ENCODE measurements around the gene MYZAP. TPM values are rescaled to one million over a fixed set of nuclear protein-coding genes. Genes with fewer than 3 reads are reported as not detected.
A peak's percentile ranks its signal among the peaks of the same experiment; 100 is the strongest.

The MYZAP gene
- 4.3 and 6.4 TPM in 2 replicates for total RNA-seq (2022)
- percentile 50 among the genes with signal in this experiment for Bru-seq, nascent RNA
- BruChase-seq, experiment 1, labeled RNA remaining after a 2-hour chase = percentile 83 among the genes with signal in this experiment
- percentile 79 among the genes with signal in this experiment for BruChase-seq, experiment 2, labeled RNA remaining after a 6-hour chase
- long read RNA-seq, partial matches to known transcripts = 0 of 2 reads
- long read RNA-seq, other reads (novel, unspliced or antisense) = 0 of 2 reads

GRCh38 chr15:57591822-57592367, at the start of gene MYZAP:
Gene MYZAP, plus strand, starts transcription at chr15:57591904. Its CDS starts 131 bp downstream, at chr15:57592035.
- CTCF ChIA-PET = no interaction called here
- H3K4me1 ChIP-seq = peaks cover 8% of the 10 kb centered on the region; the same call in 1 of the 2 replicates
- no peaks in the 10 kb centered on the region for H3K27me3 ChIP-seq (replicated peaks; ENCODE audit: control insufficient read depth, insufficient read depth, low read length)
- H3K4me3 Mint-ChIP-seq (ENCODE audit: unreplicated experiment) = peak within 1 kb of the TSS; percentile 77
- POLR2A ChIA-PET = no interaction called here
- H3K36me3 ChIP-seq (ENCODE audit: control insufficient read depth, insufficient read depth, low read length) = no peaks in the 10 kb centered on the region; the same call in 1 of the 2 replicates
- intact Hi-C loops (cut with micrococcal nuclease; ENCODE audit: unreplicated experiment) = loop anchor here (1.0 kb wide), 1 partner anchor 32 kb away; no protein-coding TSS in a partner anchor
- peaks cover 19% of the 10 kb centered on the region for H3K4me1 Mint-ChIP-seq (ENCODE audit: low read depth, unreplicated experiment)
- H3K4me3 ChIP-seq (ENCODE audit: low read depth, low read length) = peak within 1 kb of the TSS; percentile 59
- H3K9me3 ChIP-seq = no peaks in the 10 kb centered on the region
- BruUV-seq (replicated peaks) = no TSS peak
- H3K9me3 Mint-ChIP-seq (ENCODE audit: unreplicated experiment) = no peaks in the 10 kb centered on the region
- H3K27me3 Mint-ChIP-seq (ENCODE audit: insufficient read depth, unreplicated experiment) = no peaks in the 10 kb centered on the region
- DNase-seq = peak in 1 of 2 experiments; percentile 81
- no peak for TF ChIP-seq CTCF (IDR thresholded peaks at IDR 0.05; ENCODE audit: insufficient read depth in 1 of 2, low read depth in 1 of 2, low read length in 1 of 2, severe bottlenecking in 1 of 2, unreplicated experiment in 1 of 2)
- H3K27ac Mint-ChIP-seq (ENCODE audit: unreplicated experiment) = no peak within 1 kb of the TSS
- no peaks in the 10 kb centered on the region for H3K36me3 Mint-ChIP-seq (ENCODE audit: insufficient read depth, unreplicated experiment)

GRCh38 chr15:57542505-57542817, 49.2 kb upstream of the MYZAP start:
- H3K4me3 ChIP-seq (ENCODE audit: low read depth, low read length) = no peak overlapping the region
- DNase-seq = no peak
- no peaks in the 10 kb centered on the region for H3K9me3 ChIP-seq
- BruUV-seq (replicated peaks) = no TSS peak
- intact Hi-C loops (cut with micrococcal nuclease; ENCODE audit: unreplicated experiment) = loop anchor here (1.0 to 10.0 kb wide), 4 partner anchors 16 to 1050 kb away; no protein-coding TSS in a partner anchor
- peaks cover 6% of the 10 kb centered on the region for H3K4me1 Mint-ChIP-seq (ENCODE audit: low read depth, unreplicated experiment)
- peaks cover 3% of the 10 kb centered on the region; the same call in 1 of the 2 replicates for H3K4me1 ChIP-seq
- ChIA-PET CTCF (interaction anchor here (0.7 to 1.7 kb wide), 8 partner anchors 10 to 202 kb away, joined by 3 to 20 read pairs (median 9); no protein-coding TSS in a partner anchor), POLR2A (no interaction called here)
- no peaks in the 10 kb centered on the region for H3K27me3 Mint-ChIP-seq (ENCODE audit: insufficient read depth, unreplicated experiment)
- H3K4me3 Mint-ChIP-seq (ENCODE audit: unreplicated experiment) = no peak overlapping the region
- no peak overlapping the region for H3K27ac Mint-ChIP-seq (ENCODE audit: unreplicated experiment)
- H3K36me3 ChIP-seq (ENCODE audit: control insufficient read depth, insufficient read depth, low read length) = no peaks in the 10 kb centered on the region; the same call in 1 of the 2 replicates
- no peaks in the 10 kb centered on the region for H3K27me3 ChIP-seq (replicated peaks; ENCODE audit: control insufficient read depth, insufficient read depth, low read length)
- H3K36me3 Mint-ChIP-seq (ENCODE audit: insufficient read depth, unreplicated experiment) = no peaks in the 10 kb centered on the region
- H3K9me3 Mint-ChIP-seq (ENCODE audit: unreplicated experiment) = no peaks in the 10 kb centered on the region
- TF ChIP-seq CTCF (IDR thresholded peaks at IDR 0.05; ENCODE audit: insufficient read depth in 1 of 2, low read depth in 1 of 2, low read length in 1 of 2, severe bottlenecking in 1 of 2, unreplicated experiment in 1 of 2) = no peak

- peaks cover 7% of the 10 kb centered on the region for H3K36me3 Mint-ChIP-seq (ENCODE audit: insufficient read depth, unreplicated experiment)
Measured at GRCh38 chr15:57544848-57545480, 46.7 kb upstream of the MYZAP start.

More at GRCh38 chr15:57544848-57545480, 46.7 kb upstream of the MYZAP start:
- no peaks in the 10 kb centered on the region for H3K9me3 Mint-ChIP-seq (ENCODE audit: unreplicated experiment)
- Histone ChIP-seq H3K4me3 (ENCODE audit: low read depth, low read length) (no peak overlapping the region), H3K36me3 (ENCODE audit: control insufficient read depth, insufficient read depth, low read length) (no peaks in the 10 kb centered on the region; the same call in 1 of the 2 replicates), H3K9me3 (no peaks in the 10 kb centered on the region), H3K4me1 (peaks cover 28% of the 10 kb centered on the region), H3K27me3 (replicated peaks; ENCODE audit: control insufficient read depth, insufficient read depth, low read length) (no peaks in the 10 kb centered on the region)
- no peak for TF ChIP-seq CTCF (IDR thresholded peaks at IDR 0.05; ENCODE audit: insufficient read depth in 1 of 2, low read depth in 1 of 2, low read length in 1 of 2, severe bottlenecking in 1 of 2, unreplicated experiment in 1 of 2)
- H3K4me1 Mint-ChIP-seq (ENCODE audit: low read depth, unreplicated experiment) = peaks cover 12% of the 10 kb centered on the region
- intact Hi-C loops (cut with micrococcal nuclease; ENCODE audit: unreplicated experiment) = loop anchor here (5.0 to 10.0 kb wide), 2 partner anchors 720 to 1053 kb away; no protein-coding TSS in a partner anchor
- no peak for DNase-seq
- no TSS peak for BruUV-seq (replicated peaks)
- H3K27me3 Mint-ChIP-seq (ENCODE audit: insufficient read depth, unreplicated experiment) = no peaks in the 10 kb centered on the region
- CTCF ChIA-PET = interaction anchor here (0.9 to 1.0 kb wide), 2 partner anchors 17 to 24 kb away, joined by 3 read pairs; no protein-coding TSS in a partner anchor
- POLR2A ChIA-PET = no interaction called here
- no peak overlapping the region for H3K27ac Mint-ChIP-seq (ENCODE audit: unreplicated experiment)
- no peak overlapping the region for H3K4me3 Mint-ChIP-seq (ENCODE audit: unreplicated experiment)
